Measurements from ENCODE around the gene PHF23.

The PHF23 gene

DNA sequence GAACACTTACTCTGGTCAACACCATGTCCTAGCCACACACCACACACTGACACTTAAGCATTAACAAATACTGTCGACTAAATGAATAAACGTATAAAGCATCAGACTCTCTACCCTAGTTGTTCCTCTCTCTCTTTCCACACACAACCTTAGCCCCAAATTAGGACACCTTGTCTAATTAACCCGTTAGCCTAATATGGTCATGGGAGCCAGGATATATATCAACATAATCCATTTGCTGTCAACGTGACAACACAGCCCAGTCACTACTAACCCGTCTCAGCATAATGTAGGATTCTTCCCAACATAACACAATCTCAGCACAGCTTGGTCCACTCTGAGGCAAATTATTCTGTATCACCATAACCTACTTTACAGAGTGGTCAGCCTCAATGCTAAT, 7.1 kb downstream of the PHF23 start:
- Histone ChIP-seq H3K9ac (no peak overlapping the region), H3K36me3 (ENCODE audit: control insufficient read depth, insufficient read depth, low read length) (no peaks in the 10 kb centered on the region)

DNA sequence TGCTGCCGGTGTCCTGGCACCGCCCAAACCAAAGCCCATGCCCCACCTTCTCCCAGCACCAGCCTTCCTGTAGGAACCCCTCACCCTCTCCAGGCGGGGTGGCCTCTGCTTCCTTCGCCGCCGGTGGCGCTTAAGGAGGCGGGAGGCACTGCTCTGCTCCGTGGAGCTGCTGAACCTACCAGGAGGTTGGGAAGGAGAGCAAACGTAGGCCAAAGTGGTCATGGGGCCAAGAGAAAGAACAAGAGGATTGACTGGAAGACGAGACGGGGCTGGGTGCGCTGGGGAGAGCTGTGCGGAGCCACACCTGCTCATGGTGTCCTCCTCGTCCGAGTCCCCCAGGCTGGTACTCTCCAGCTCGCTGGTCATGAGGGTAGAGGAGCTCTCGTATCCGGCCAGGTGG, 9.8 kb downstream of the PHF23 start:
- Histone ChIP-seq H3K9ac (no peak overlapping the region), H3K4me1 (peaks cover 14% of the 10 kb centered on the region), H3K4me3 (ENCODE audit: low read depth, low read length) (no peak overlapping the region), H3K9me3 (ENCODE audit: control insufficient read depth, low read length) (no peaks in the 10 kb centered on the region), H2AFZ (no peak overlapping the region), H3K36me3 (ENCODE audit: control insufficient read depth, insufficient read depth, low read length) (no peaks in the 10 kb centered on the region), H3K27me3 (ENCODE audit: control insufficient read depth, insufficient read depth, low read length) (no peaks in the 10 kb centered on the region), H3K4me2 (ENCODE audit: low read length) (no peak overlapping the region), H3K79me2 (peaks cover 49% of the 10 kb centered on the region), H3K27ac (no peak overlapping the region)
- TF ChIP-seq, protein P1, sequence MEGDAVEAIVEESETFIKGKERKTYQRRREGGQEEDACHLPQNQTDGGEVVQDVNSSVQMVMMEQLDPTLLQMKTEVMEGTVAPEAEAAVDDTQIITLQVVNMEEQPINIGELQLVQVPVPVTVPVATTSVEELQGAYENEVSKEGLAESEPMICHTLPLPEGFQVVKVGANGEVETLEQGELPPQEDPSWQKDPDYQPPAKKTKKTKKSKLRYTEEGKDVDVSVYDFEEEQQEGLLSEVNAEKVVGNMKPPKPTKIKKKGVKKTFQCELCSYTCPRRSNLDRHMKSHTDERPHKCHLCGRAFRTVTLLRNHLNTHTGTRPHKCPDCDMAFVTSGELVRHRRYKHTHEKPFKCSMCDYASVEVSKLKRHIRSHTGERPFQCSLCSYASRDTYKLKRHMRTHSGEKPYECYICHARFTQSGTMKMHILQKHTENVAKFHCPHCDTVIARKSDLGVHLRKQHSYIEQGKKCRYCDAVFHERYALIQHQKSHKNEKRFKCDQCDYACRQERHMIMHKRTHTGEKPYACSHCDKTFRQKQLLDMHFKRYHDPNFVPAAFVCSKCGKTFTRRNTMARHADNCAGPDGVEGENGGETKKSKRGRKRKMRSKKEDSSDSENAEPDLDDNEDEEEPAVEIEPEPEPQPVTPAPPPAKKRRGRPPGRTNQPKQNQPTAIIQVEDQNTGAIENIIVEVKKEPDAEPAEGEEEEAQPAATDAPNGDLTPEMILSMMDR (IDR thresholded peaks at IDR 0.05): no peak

More for the DNA sequence above, 7.1 kb downstream of the PHF23 start:
- Histone ChIP-seq H3K27me3 (ENCODE audit: control insufficient read depth, insufficient read depth, low read length) (no peaks in the 10 kb centered on the region), H3K4me3 (ENCODE audit: low read depth, low read length) (no peak overlapping the region), H3K4me2 (ENCODE audit: low read length) (peak overlapping the region; percentile 34), H2AFZ (no peak overlapping the region), H3K9me3 (ENCODE audit: control insufficient read depth, low read length) (no peaks in the 10 kb centered on the region), H3K79me2 (peaks cover 46% of the 10 kb centered on the region), H3K4me1 (peaks cover 14% of the 10 kb centered on the region), H3K27ac (no peak overlapping the region)
- TF ChIP-seq, protein P1 (IDR thresholded peaks at IDR 0.05): no peak

DNA sequence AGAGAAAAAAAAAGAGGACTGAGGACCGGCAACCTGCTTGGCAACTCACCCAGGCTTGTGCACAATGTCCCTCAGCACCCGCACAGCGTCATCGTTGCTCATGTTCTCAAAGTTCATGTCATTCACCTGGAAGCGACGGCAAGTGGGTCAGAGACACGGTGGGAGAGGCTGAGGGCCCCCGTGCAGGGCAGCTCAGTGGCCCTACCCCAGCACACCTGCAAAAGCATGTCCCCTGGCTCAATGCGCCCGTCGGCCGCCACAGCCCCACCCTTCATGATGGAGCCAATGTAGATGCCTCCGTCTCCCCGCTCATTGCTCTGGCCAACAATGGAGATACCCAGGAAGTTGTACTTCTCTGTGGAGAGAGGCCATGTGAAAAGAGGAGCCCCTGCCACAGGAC, 10.3 kb downstream of the PHF23 start:
- H3K4me3 ChIP-seq (ENCODE audit: low read depth, low read length): no peak overlapping the region
- TF ChIP-seq, protein P1 (IDR thresholded peaks at IDR 0.05): no peak
- no peaks in the 10 kb centered on the region for H3K9me3 ChIP-seq (ENCODE audit: control insufficient read depth, low read length)
- no peaks in the 10 kb centered on the region for H3K27me3 ChIP-seq (ENCODE audit: control insufficient read depth, insufficient read depth, low read length)
- H3K4me2 ChIP-seq (ENCODE audit: low read length): no peak overlapping the region
- H3K36me3 ChIP-seq (ENCODE audit: control insufficient read depth, insufficient read depth, low read length): no peaks in the 10 kb centered on the region
- H3K79me2 ChIP-seq: peaks cover 48% of the 10 kb centered on the region
- no peak overlapping the region for H2AFZ ChIP-seq
- H3K27ac ChIP-seq: no peak overlapping the region
- no peak overlapping the region for H3K9ac ChIP-seq
- peaks cover 15% of the 10 kb centered on the region for H3K4me1 ChIP-seq

DNA sequence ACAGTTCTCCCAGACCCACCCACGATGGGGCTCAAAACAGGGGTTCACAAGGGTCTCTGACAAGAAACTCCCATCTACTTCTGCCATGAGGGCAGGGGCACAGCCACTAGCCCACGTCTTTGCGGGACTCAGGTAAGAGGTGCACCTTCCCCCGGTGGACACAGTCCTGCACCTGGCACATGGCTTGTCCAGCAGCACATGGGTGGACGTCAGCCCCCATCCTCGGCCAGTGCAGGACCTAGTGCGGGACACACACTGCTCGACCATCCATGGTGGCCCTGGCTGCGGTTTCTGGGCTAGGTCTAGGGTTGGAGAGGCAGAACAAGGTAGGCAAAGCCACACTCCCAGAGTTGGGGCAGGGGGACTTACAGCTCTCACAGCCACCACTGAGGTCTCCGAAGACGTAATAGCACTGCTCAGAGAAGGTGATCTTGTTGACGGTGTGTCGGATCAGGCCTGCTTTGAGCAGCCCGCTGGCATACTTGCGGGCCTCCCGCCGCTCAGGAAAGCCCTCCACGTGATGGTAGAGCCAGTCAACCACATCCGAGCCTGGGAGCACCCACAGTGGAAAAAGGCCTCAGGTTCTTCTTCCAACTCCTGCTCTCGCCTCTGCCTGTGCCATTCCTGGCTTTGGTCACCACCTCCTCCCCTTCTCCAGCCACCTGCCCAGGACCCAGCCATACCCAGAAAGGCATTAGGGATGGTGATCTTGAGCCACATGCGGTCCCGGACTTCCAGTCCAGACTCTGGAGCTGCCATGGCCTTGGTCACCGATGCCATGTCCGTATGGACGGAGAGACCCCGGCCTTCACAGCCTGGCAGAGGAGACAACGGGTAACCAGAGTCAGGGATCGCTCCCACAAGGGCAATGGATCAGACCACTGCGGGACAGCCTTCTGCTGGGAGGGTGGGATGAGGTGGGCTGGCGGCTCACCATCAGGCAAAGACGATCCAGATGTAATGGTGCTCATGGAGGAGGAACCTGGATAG, 12.2 kb downstream of the PHF23 start:
- TF ChIP-seq, protein P1 (IDR thresholded peaks at IDR 0.05): no peak
- no peak overlapping the region for H2AFZ ChIP-seq
- no peak overlapping the region for H3K4me3 ChIP-seq (ENCODE audit: low read depth, low read length)
- H3K9me3 ChIP-seq (ENCODE audit: control insufficient read depth, low read length): no peaks in the 10 kb centered on the region
- H3K9ac ChIP-seq: no peak overlapping the region
- H3K4me1 ChIP-seq: peaks cover 19% of the 10 kb centered on the region
- H3K27ac ChIP-seq: no peak overlapping the region
- no peak overlapping the region for H3K4me2 ChIP-seq (ENCODE audit: low read length)
- H3K36me3 ChIP-seq (ENCODE audit: control insufficient read depth, insufficient read depth, low read length): no peaks in the 10 kb centered on the region
- H3K27me3 ChIP-seq (ENCODE audit: control insufficient read depth, insufficient read depth, low read length): no peaks in the 10 kb centered on the region
- peaks cover 31% of the 10 kb centered on the region for H3K79me2 ChIP-seq

Data from parathyroid adenoma (tissue), 2 donors.